Prostate gland (tissue), 2 donors: ENCODE results near the gene NTNG2. TPM values are rescaled to one million over a fixed set of nuclear protein-coding genes. Genes with fewer than 3 reads are reported as not detected.

Experiments
- DNase-seq: peaks from one replicate; pipeline ENCODE4 v3.0.0-alpha.2; 2019; ENCODE audit warnings: low spot score
- H3K27ac ChIP-seq, 2 donors: fragments of 200-600 bp; sonication (generic); 2 replicates each; pipeline ENCODE4 v1.5.1; 2017 to 2019
- H3K27me3 ChIP-seq: fragments of 200-600 bp; sonication (generic); replicated peaks from 2 replicates; pipeline ENCODE4 v1.5.1; 2019; ENCODE audit not compliant: insufficient read depth
- H3K36me3 ChIP-seq, 2 donors: fragments of 200-600 bp; sonication (generic); 1 replicate in 1 of 2; 2 replicates in 1 of 2; pipeline versions ENCODE4 v1.5.1 to v1.8.1; 2017 to 2019
- H3K4me1 ChIP-seq: fragments of 200-600 bp; sonication (generic); replicated peaks from 2 replicates; pipeline ENCODE4 v1.5.1; 2019
- H3K4me3 ChIP-seq, 2 donors: fragments of 200-600 bp; sonication (generic); 2 replicates each; pipeline ENCODE4 v1.5.1; 2017 to 2019
- H3K9me3 ChIP-seq: fragments of 200-600 bp; sonication (generic); 2 replicates; pipeline ENCODE4 v1.5.1; 2017
- POLR2A ChIP-seq: fragments of 450-650 bp; IDR thresholded peaks from one replicate; pipeline ENCODE4 v1.6.1; 2016; ENCODE audit warnings: antibody characterized with exemption, mild to moderate bottlenecking
- POLR2AphosphoS5 ChIP-seq: sonication (generic); formaldehyde crosslinking; IDR thresholded peaks from one replicate; pipeline ENCODE4 v1.6.1; 2017; ENCODE audit warnings: antibody characterized with exemption
- WGBS: methylation state at CpG from one replicate; pipeline ENCODE4 v1.1.5; 2018; 5-methylcytosine and 5-hydroxymethylcytosine counted together
- intact Hi-C: fragments of 100-400 bp; cut with DNase I; formaldehyde crosslinking; loops from one replicate; pipeline ENCODE4 v1.14.2; 2022
- total RNA-seq, 2 donors: library from RNA; depleted of rRNA; stranded (reverse); fragments of >200 nt; gene quantifications; one replicate each; pipeline ENCODE4 v1.1.0, GENCODE V29; 2016
- TF ChIP-seq, protein P1 (sequence below), 4 experiments: fragments of 200-600 bp in 2 of 4; fragments of 450-650 bp in 2 of 4; sonication (generic) in 2 of 4; IDR thresholded peaks; 1 replicate in 3 of 4; 2 replicates in 1 of 4; pipeline ENCODE4 v1.5.1; 2016 to 2019; ENCODE audit warnings: antibody characterized with exemption in 4 of 4, mild to moderate bottlenecking in 2 of 4, moderate library complexity in 2 of 4

Gene NTNG2
- total RNA-seq, 2 donors from 2014 or later, result 12.7 to 37.4 TPM

DNA sequence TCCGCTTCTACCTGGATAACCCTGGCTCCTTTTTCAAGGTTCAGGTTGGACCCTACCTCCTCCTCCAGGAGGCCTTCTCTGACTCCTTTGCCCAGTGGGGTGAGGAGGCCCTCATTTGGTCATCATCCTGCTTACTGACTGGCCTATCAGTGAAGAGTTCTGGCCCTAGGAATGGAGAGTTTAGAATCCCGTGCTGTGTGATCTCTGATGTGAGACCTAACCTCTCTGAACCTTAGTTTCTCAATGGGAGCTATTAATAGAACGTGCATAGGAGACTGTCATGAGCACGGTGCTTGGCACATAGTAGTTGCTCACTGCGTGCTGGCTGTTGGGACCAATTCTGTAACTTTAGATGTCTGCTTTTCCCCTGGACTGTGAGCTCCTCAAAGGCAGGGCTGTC lies 10.3 kb downstream of the NTNG2 start:
- no peak for DNase-seq
- H3K9me3 ChIP-seq, result no peaks in the 10 kb centered on the region
- no peaks in the 10 kb centered on the region for H3K27me3 ChIP-seq
- TF ChIP-seq, protein P1, sequence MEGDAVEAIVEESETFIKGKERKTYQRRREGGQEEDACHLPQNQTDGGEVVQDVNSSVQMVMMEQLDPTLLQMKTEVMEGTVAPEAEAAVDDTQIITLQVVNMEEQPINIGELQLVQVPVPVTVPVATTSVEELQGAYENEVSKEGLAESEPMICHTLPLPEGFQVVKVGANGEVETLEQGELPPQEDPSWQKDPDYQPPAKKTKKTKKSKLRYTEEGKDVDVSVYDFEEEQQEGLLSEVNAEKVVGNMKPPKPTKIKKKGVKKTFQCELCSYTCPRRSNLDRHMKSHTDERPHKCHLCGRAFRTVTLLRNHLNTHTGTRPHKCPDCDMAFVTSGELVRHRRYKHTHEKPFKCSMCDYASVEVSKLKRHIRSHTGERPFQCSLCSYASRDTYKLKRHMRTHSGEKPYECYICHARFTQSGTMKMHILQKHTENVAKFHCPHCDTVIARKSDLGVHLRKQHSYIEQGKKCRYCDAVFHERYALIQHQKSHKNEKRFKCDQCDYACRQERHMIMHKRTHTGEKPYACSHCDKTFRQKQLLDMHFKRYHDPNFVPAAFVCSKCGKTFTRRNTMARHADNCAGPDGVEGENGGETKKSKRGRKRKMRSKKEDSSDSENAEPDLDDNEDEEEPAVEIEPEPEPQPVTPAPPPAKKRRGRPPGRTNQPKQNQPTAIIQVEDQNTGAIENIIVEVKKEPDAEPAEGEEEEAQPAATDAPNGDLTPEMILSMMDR (IDR thresholded peaks at IDR 0.05), result no peak
- no peak for TF ChIP-seq POLR2AphosphoS5
- TF ChIP-seq POLR2A, result no peak
- no peaks in the 10 kb centered on the region for H3K36me3 ChIP-seq
- 88% methylated on average over 5 of the region's 5 CpGs for WGBS
- H3K4me1 ChIP-seq, result no peaks in the 10 kb centered on the region
- H3K4me3 ChIP-seq, result no peak overlapping the region
- no peak overlapping the region for H3K27ac ChIP-seq
- intact Hi-C loops, result no loop called here

DNA sequence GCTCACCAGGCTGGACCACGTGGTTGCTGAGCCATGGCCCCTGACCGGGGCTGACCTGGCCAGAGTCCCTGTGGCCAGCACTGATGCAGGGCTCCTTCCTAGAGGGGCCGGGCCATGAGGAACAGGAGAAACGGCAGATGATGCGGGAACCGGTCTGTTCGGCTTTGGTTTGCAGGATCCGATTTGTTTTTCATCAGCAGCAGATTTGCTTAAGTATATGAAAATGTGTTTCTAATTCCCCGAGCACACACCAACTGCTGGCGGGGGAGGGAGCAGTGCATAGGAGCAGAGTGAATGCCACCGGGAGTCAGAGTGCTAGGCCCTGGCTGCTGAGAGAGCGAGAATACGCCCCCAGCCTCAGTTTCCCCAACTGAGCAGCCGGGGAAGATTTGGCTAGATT lies 13.6 kb downstream of the NTNG2 start:
- H3K4me1 ChIP-seq, result no peaks in the 10 kb centered on the region
- H3K27me3 ChIP-seq, result no peaks in the 10 kb centered on the region
- no peak for DNase-seq
- H3K9me3 ChIP-seq, result no peaks in the 10 kb centered on the region
- intact Hi-C loops, result no loop called here
- no peak overlapping the region for H3K27ac ChIP-seq
- H3K4me3 ChIP-seq, result no peak overlapping the region
- 54% methylated on average over 14 of the region's 14 CpGs for WGBS
- TF ChIP-seq POLR2A, result no peak
- TF ChIP-seq, protein P1 (IDR thresholded peaks at IDR 0.05), result no peak
- TF ChIP-seq POLR2AphosphoS5, result no peak
- H3K36me3 ChIP-seq, result no peaks in the 10 kb centered on the region

DNA sequence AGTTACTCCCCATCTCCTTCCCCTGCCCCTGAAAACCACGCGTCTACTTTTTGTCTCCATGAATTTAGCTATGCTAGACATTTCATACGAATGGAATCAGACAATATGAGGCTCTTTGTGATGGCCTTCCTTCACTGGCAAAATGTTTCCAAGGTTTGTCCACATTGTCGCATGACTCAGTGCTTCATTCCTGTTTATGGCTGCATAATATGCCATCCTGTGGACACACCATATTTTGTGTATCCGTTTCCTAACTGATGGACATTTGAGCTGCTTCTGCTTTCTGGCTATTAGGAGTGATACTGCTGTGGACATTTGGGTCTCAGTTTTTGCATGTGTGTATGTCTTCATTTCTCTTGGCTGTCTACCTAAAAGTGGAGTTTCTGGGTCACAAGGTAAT lies 14.5 kb downstream of the NTNG2 start:
- Histone ChIP-seq H3K36me3 (no peaks in the 10 kb centered on the region), H3K27ac (no peak overlapping the region), H3K27me3 (no peaks in the 10 kb centered on the region), H3K4me3 (no peak overlapping the region), H3K4me1 (no peaks in the 10 kb centered on the region), H3K9me3 (no peaks in the 10 kb centered on the region)
- no peak for DNase-seq
- intact Hi-C loops, result no loop called here
- 94% methylated on average over 5 of the region's 5 CpGs for WGBS
- TF ChIP-seq, protein P1 (IDR thresholded peaks at IDR 0.05), result no peak
- TF ChIP-seq POLR2AphosphoS5, result no peak
- TF ChIP-seq POLR2A, result no peak

DNA sequence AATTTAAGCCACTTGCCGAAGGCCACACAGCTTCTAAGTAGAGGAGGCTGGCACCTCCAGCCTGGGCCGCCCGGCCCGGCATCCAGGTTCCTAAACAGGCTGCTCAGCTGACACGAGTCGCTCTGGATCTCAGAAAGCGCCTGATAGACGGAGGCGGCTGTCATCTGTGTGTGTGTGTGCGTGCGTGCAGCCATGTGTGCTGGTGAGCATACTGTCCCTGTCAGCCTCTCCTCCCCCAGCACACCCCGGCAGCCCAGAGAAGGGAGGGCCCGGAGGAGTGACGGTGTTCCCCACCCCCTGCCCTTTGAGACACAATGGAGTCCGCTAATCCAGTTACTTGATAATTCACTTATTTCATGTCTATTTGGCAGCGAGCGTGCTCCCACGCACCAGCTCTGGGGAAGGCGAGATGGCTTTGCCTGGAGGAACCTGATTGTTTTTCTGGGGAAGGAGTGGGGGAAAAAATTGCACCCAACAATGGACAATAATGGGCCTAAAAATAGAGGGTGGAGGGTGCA lies 20.0 kb downstream of the NTNG2 start:
- 21% methylated on average over 19 of the region's 19 CpGs for WGBS
- Histone ChIP-seq H3K4me3 (no peak overlapping the region), H3K27me3 (no peaks in the 10 kb centered on the region), H3K9me3 (no peaks in the 10 kb centered on the region), H3K27ac (no peak overlapping the region), H3K4me1 (no peaks in the 10 kb centered on the region), H3K36me3 (no peaks in the 10 kb centered on the region)
- no peak for DNase-seq
- intact Hi-C loops, result no loop called here
- TF ChIP-seq POLR2A (no peak), POLR2AphosphoS5 (no peak)
- TF ChIP-seq, protein P1 (IDR thresholded peaks at IDR 0.05), result no peak

DNA sequence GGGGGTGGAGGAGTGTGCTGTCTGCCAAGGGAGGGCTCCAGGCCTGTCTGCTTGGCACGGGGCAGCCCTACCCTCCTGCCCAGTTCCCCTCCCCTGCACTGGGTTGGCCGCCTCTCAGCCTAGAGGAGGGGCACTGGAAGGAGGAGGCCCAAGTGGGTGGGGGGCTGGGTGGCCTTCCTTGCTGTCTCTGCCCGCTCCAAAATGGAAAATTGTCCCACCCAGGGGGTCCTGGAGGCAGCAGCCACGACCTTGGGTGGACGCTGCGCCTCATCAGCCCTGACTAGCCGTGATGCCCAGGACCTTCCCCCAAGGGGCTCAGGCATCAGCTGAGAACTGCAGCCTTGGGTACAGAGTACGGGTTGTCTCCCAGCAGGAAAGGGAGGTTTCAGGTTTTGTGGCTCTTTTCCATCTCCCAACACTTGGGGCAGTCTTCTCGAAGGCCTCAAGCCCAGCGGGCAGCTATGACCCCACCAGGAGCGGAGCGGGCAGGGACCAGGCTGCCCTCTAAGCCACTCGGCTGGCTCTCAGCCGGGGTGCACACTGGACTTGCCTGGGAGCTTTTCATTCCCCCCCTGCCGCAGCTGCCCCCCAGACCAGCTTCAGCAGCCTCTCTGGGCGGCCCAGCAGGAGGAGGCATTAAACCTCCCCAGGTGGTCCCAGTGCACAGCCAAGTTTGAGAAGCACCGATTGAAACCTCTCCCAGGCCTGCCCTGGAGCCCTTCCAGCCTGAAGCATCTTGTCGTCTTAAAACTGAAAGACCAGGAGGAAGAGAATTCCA lies 20.6 kb downstream of the NTNG2 start:
- no peak overlapping the region for H3K4me3 ChIP-seq
- no peaks in the 10 kb centered on the region for H3K27me3 ChIP-seq
- no peak for DNase-seq
- H3K36me3 ChIP-seq, result no peaks in the 10 kb centered on the region
- 32% methylated on average over 14 of the region's 18 CpGs for WGBS
- H3K4me1 ChIP-seq, result no peaks in the 10 kb centered on the region
- intact Hi-C loops, result no loop called here
- TF ChIP-seq, protein P1 (IDR thresholded peaks at IDR 0.05), result no peak
- TF ChIP-seq POLR2AphosphoS5, result no peak
- TF ChIP-seq POLR2A, result no peak
- no peak overlapping the region for H3K27ac ChIP-seq
- no peaks in the 10 kb centered on the region for H3K9me3 ChIP-seq
